Activated T-cell treated with anti-CD3 and anti-CD28 coated beads, Interleukin-2, amount 50 U/mL, for 48 hours (primary cell): ENCODE results near the gene PCNX4.
"Not testable (repeated sequence)": the region's sequence is repeated elsewhere in the genome, so short reads cannot be mapped to it uniquely, and the experiment has no call there.

Experiments used
- DNase-seq, 2 experiments: peaks; one replicate each; pipeline ENCODE4 v3.0.0-alpha.2; 2020

Gene PCNX4

DNA sequence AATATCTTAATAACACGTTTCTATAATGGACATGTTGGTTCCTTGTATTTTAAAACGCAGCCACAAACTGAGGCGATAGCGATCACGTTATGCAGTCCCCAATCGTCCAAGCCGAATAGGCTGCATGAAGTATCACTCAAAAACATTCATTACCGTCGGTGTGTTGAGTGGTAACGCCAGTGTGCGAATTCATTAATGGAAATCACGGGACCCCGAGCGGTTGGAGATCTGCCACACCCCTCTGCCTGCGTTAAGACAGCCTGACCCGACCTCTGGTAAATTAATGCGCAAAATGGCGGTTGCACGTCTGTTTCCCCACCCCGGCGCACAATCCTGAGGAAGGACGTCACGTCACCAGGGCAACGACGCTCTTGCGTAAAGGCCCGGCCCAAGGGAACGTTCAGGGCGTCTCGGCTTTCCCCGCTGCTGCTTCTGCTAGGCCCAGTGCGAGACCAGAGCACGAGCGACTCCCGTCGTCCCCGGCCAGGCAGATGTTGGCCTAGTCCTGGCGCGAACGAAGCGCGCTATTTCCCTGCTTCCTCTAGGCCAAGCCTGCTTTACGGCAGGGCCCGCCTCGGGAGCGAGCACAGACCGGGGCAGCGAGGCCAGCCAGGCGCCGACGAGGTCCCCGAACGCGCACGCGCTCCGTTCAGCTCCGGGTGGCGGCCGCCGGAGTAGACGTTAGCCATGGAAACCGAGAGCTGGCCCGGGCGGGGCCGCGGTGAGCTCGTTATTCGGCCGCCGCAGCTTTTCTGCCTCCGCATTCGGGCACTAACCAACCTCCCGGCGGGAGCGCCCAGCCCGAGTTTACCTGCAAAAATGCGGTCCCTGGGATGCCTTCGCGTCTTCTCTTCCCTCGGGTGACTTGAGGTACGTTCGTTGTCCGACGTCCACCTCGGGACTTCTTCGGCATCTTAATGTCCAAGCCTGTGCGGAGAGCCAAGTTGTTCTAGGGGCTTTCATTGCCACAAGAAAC is at the start of gene PCNX4:
Gene PCNX4 (plus strand): TSS at position 374 of the 976 bp plus-strand sequence. CDS start 15,716 bp downstream, outside the sequence.
- peak; percentile 93 to 94 for DNase-seq

DNA sequence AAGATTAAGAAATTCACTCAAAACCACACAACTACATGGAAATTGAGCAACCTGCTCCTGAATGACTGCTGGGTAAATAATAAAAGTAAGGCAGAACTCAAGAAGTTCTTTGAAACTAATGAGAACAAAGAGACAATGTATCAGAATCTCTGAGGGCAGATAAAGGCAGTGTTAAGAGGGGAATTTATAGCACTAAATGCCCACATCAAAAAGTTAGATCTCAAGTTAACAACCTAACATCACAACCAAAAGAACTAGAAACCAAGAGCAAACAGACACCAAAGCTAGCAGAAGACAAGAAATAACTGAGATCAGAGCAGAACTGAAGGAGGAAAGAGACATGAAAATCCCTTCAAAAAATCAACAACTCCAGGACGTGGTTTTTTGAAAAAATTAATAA is 43.7 kb upstream of the PCNX4 start:
- not testable (repeated sequence) for DNase-seq

DNA sequence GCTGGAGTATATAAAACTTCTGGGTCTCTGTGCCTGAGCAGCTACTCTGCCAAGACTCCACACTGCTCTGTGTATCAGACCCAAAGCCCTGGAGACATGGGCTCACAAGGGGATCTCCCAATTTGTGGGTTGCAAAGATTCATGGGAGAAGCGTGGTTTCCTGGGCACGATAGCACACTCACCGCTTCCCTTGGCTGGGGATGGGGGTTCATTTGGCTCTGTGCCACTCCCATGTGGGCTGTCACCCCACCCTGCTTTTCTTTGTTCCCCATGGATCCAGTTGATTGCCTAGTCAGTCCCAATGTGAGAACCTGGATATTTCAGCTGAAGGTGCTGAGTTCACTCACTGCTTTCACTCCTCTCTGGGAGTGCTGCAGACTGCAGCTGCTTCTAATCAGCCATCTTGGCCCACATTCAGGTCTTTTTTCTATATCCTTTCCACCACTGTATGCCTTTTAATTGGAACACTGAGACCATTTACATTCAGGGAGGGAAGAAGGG is 40.0 kb upstream of the PCNX4 start:
- peak in 1 of 2 experiments; percentile 25 for DNase-seq

DNA sequence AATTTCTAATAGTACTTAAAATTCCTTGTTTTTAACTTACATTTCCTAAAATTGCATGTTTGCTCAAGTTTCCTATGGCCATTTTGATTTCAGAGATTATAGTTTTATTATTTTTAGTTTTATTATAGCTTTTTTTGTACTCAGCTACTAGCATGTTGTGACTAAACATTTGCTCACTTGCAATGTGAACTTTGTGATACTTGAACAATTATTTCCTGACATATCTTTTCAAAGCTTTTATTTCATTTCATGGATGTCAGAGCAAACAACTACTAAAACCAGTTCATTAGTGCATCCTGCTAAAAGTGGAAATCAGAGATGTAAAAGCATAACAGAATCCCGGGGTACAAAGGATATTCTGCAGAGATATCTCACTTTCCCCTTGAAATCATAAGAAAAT is 33.6 kb upstream of the PCNX4 start:
- DNase-seq, result no peak

DNA sequence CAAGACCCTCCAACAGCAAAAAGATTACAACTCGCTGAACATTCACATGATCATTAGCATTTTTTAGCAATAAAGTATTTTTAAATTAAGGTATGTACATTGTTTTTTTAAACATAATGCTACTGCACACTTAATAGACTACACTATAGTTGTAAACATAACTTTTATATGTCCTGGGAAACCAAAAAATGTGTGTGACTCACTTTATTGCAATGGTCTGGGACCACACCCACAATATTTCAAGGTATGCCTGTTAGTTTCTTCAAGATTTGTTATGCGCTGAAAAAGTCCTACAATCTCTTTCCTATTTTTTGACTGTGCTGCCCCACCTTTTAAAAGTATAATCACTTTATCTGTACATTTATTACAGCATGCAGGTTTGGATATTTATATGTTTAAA is 30.4 kb upstream of the PCNX4 start:
- DNase-seq, result no peak

DNA sequence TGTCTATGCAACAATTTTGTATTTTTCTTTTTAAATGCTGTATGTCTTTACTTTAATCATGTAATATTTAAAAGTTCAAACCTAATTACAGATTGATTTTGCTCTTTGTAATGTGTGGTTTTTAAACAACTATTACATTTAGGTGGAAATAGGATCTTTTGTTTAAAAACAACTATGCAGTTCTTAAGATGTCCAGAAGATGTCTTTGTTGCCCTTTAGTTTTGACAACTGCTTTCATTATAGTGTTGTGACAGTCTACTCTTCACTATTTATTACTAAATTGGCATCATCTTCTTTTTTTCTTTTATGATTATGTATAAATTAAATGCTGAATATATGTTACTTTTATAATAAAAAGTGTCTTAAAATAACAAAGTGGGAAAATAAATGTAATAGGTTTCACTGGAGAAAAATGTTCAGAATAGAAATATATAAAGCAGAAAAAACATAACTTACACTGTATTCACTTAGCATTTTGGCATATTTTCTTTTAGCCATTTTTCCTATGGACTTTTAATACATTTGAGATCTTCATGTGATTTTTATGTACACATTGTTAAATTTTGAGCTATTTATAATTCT is 27.1 kb upstream of the PCNX4 start:
- no peak for DNase-seq

DNA sequence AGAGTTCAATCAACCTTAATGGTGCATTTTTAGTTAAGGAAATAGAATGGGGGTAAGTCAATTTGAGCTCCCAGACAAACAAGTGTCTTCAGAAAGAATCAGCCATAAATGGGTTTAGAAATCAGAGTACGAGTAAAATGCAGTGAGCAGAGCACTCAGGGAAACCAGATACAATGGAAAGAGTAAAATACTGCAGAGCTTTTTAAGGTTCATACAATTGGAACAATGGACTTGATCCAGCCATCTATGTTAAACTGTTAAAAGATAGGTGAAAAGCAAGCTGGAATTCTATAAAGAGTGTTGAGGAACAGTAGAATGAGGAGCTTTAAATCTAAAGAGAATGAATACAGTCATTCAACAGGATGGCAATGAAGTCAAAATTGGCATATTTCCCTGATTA is 23.8 kb upstream of the PCNX4 start:
- no peak for DNase-seq

DNA sequence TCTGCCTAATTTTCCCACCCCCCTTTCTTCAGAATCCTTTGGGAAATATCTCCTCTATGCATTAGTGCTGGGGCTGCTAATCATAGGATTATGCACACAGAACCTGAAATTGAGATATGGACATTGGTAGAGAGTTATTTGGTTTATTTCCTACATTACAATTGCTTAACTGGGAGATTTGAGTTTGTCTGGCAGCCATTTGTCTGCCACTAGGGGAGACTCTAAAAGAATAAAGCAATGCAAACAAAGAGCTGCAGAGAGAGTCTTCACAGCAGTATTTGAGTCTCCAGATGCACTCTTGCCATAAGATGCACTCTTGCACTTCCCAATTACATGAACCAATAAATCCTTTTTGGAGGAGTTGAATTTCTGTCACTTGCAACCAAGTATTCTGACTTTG is 12.0 kb upstream of the PCNX4 start:
- DNase-seq, result no peak

DNA sequence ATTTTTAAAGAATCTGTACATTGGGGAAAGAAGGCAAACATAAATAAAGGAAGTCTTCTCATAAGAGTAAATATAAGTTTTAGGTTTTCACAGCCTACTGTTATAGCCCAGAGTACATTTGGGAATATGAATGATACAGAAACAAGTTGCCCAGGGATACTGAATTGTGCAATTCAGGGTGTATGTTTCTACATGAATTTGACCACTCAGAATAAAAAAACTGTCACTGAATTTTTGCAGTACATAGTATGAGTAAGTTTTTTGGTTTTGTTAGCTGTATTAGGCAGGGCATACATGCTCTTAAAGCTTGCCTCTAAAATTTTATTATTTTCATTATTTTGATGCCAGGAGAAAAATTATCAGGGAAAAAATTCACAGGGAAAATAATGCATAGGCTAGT is 6.6 kb upstream of the PCNX4 start:
- DNase-seq, result no peak

DNA sequence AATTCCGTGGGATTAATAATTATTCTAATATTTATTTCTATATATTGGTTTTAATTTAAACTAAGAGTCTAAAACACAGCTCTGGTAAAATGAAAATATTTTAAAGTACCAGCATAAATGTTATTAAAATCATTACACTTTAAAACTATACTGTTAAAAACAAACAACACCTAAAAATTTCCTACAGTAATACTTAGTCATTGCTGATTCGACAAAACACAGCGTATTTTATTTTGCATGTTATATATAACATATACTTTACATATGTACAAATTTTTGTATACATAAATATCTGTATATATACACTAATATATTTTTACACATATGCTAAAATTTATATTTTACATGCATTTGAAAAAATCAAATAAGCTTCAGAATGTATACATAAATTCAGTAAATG is 6.0 kb upstream of the PCNX4 start:
- DNase-seq, result no peak

DNA sequence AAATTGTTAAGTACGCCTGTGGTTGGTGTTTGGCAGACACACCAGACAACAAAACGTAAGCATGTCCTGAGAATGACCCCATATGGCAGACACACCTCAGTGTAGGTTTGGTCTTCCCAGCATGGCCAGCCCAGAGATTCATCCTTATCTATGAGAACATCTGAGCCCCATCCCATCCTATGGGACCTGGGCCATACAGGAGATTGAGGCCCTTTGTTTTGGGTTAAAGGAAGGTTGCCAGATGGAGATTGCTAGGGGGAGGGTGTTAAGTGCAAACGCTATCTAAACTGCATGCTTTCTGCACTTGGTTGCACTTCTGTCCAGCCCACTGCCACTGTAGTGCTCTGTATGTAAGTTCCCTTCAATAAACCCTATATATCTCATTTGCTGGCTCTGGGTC is 4.1 kb upstream of the PCNX4 start:
- DNase-seq, result no peak

DNA sequence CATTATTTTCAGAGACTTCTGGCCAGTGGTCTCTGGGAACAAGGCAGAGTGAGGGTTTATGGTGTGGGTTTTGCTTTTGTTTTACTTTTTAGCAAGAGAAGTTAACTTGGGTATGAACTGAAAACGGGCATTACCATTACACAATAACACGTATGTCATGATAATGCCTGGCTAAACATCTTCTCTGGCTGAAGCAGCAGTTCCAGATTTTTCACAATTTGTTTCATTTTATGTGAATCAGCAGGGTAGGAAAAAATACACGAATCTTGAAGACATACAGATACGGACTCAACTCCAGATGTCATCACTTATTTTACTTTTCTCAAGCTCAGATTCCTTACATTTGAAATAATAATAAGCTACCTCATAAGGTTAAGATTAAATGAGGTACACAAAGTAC is 2.5 kb upstream of the PCNX4 start:
- no peak for DNase-seq

DNA sequence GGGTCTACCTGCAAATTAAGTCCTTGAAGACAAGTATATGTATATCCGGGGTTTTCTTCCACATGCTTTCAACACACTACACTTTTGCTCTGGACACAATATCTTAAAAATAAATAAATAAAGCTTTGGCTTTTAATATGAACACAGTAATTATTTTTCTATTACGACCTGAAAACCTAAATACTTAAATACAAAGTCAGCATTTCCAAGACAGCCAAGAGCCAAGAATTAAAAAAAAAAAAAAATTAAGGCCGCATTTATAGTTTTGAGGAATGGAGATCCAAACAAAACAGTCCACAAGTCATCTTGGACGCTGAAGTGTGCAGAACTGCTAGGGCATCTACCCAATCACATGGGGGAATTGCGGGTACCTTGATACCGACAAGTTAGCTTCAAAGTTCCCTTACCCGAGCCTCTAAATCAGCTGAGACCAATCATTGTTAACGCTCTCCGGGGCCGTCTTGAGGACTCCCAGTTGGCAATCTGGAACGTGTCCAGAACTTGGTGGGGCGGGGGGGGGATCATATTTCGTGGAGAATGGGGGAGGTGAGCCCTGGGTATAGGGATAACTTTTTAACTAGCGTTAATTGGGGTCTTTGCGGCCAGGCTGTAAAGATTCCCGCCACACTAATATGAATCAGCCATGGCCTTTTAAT is 731 bp upstream of the PCNX4 start:
- DNase-seq, result peak; percentile 24 to 36

DNA sequence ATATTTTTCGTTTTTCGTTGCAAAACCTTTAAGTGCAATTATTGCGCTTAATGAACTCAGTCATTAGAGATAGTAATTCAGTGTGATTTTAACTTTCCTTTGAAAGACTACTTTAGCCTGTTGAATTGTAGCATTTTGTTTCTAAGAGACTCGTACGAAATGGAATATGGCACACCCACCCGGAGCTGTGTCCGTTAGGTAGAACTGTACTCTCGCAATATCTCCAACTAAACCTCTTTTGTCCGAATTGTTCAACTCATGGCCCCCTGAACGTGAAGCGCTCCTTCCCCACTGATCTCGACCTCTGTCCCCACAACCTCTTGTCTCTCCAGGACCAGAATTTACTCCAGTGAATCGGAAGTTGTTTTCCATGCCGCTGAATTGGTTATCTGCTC is 800 bp downstream of the PCNX4 start:
- DNase-seq, result peak; percentile 33 to 36

DNA sequence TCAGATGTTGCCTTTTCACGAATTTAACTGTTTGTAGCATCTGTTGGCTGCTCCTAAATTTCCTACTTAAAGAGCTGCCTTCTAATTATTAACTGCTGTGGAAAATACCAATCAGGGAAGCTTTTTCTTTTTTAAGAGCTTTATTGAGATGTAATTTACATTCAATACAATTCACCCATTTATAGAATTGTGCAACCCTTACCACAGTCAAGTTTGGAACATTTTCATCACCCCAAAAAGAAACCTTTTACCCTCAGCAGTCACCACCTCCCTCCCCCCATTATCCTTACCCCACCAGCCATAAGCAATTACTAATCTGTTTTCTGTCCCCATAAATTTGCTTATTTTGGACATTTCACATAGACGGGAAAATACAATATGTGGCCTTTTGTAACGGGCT is 1.4 kb downstream of the PCNX4 start:
- DNase-seq, result no peak

DNA sequence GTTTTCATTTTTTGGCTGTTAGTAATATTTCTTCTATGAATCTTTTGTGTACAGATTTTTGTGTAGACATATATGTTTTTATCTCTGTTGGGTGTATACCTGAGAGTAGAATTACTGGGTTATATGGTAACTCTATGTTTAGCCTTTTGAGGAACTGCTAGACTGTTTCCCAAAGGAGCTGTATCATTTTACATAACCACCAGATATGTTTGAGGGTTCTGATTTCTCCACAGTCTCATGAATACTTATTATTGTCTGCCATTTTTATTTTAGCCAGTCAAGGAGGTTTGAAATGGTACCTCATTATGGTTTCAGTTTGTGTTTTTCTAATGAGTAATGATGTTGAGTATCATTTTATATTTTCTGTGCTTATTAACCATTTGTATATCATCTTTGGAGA is 1.9 kb downstream of the PCNX4 start:
- no peak for DNase-seq

DNA sequence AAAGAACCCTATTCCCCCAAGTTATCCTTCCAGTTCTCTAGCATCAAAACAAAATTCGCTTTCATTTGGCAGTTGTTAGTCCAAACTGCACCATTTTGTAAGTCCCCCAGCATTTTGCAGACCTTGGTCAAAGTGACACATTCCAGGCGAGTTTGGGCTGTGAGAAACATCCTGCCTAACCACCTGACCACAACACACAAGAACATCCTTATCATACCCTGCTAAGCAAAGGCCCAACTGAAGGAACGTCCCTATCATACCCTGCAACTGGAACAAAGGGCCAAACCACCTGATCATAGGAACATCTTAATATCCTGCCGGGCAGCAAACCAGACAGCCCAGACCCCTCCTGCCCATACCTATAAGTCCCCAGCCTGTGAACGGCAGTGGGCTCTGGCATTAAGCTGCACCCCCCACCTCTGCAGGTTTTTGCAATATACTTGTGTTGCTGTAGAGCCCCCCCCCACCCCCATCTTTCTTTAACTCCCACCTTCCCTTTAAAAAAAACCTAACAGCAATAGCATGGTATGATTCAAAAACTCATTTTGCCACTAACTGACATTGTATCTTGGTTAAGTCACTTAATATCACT is 2.7 kb downstream of the PCNX4 start:
- DNase-seq, result peak; percentile 29 to 42

DNA sequence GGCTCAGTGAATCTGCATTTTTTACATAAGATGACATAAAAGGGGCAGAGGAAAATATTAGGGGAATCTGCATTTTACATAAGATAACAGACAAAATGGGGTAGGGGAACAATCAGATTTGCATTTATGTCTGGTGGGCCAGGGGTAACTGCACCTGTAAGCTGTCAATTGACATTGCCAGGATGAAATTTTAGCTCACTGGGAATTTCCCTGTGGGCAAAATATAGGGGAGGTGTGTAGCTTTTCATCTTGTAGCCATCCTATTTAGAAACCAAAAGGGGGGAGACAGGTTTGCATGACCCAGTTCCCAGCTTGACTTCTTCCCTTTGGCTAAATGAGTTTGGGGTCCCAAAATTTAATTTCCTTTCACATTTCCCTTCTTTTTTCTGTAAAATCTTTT is 3.5 kb downstream of the PCNX4 start:
- no peak for DNase-seq

DNA sequence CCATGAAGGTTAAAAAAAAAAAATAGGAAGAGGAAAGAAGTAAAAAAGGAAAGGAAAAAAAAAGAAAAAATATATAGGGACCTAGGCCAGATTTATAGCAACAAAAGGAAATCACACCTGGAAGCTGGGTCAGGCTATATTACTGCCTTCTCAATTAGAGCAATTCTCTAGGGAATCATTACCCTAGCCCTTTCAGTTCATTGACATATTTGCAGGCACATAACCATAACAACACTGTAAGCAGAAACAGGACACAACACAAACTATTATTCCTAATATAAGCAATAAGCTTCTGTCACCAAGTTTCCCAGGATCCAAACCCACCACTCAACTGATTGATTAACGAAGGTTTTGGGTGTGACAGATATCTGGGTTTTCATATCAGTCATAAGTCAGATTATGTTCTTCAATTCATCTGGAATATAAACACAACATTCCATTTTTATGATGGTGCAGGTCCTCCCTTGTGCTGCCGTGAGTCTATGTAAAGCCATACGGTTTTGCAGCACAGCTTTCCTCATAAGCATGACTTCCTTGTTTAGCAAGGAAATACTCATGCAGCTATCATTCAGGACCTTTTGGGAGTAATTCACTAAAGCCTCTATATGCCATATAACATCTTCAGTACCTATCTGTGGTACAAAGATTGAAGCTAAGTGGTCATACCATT is 4.2 kb downstream of the PCNX4 start:
- DNase-seq, result no peak

DNA sequence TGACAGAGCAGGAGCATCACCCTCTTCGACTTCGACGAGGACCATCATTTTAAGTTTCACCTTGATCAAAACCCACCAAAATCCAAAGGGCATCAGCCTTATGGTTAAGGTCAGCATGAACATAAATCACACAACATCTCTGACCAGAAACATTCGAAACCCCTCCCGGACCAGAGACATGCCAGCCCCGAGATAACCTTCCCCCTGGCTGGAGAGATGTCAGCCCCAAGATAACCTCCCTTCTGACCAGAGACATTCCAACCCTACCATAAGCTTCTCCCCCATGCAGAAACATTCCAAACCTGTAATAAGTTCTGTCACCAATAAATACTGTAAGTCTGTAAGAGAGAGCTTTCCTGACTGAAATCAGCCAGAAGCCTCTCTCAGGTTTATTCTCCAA is 6.3 kb downstream of the PCNX4 start:
- no peak for DNase-seq

DNA sequence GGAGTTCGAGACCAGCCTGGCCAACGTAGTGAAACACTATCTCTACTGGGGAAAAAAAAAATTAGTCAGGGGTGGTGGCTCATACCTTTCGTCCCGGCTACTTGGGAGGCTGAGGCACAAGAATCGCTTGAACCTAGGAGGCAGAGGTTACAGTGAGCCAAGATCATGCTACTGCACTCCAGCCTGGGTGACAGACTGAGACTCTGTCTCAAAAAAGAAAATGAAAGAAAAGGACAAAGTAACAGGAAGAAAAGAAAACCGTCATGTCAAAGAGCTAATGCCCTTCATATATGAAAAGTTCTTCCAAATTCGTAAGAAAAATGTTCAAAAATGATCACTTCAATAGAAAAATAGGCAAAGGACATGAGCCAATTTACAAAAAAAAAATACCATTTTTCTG is 8.1 kb downstream of the PCNX4 start:
- DNase-seq, result not testable (repeated sequence)

DNA sequence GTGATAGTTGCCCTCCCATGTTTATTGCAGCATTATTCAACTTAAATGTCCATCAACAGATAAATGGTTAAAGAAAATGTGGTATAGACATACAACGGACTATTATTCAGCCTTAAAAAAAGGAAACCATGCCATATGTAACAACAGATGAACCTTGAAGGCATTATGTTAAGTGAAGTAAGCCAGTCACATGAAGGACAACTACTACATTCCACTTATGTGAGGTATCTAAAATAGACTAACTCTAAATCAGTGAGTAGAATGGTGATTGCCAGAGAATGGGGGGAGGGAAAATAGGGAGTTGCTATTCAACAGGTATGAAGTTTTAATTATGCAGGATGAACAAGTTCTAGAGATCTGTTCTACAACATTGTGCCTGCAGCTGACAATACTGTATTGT is 10.1 kb downstream of the PCNX4 start:
- DNase-seq, result no peak

DNA sequence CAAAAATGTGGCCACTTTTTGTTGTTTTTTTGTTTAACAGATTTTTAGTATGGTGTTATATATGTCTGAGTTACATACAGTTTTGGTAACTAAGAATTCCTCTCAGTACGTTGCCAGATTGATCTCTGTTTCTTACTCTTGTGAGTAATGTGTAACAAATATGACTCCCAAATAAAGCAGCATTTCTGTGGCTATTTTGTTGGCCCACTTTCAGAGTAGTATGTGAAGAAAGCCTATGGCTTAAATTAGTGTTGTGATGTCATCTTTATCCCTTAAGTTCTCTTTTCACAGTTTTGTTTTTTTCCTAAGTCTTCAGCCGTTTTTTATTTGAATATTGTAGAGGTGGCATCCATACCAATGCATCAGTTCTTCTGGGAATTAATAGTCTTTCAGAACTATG is 10.7 kb downstream of the PCNX4 start:
- no peak for DNase-seq
